Endothelial cell of umbilical vein (primary cell): ENCODE data around the gene OXSR1. TPM values are rescaled to one million over a fixed set of nuclear protein-coding genes. Genes with fewer than 3 reads are reported as not detected.

Source experiments
- BruUV-seq: library from RNA; stranded (reverse); fragments of 400-500 nt; replicated peaks from 2 replicates; lab custom pipeline; 2021; lab: Mats Ljungman, UMichigan
- CTCF ChIA-PET: fragments of 300-600, 350-600 bp; sonication (Branson Sonifier 250); formaldehyde crosslinking; loops from one replicate; lab custom pipeline; 2021; ENCODE audit warnings: antibody characterized with exemption, inconsistent platforms; lab: Charles Lee
- POLR2A ChIA-PET: fragments of 300-600, 350-600 bp; sonication (Branson Sonifier 250); formaldehyde crosslinking; loops from one replicate; lab custom pipeline; 2021; ENCODE audit warnings: antibody characterized with exemption, inconsistent platforms; lab: Charles Lee
- DNase-seq: peaks from one replicate; pipeline ENCODE4 v3.0.0-alpha.2; 2011; ENCODE audit warnings: low read depth, low spot score
- FAIRE-seq: peaks from 2 replicates; lab custom pipeline; 2011; peaks lifted over from hg19 to GRCh38; lab: Jason Lieb, UNC
- H2AFZ ChIP-seq: 2 replicates; pipeline ENCODE4 v1.6.0; 2012; ENCODE audit warnings: low read depth, low read length, control low read depth, inconsistent platforms
- H3K27ac ChIP-seq: 2 replicates; pipeline ENCODE4 v1.5.1; 2011; ENCODE audit warnings: low read depth, mild to moderate bottlenecking, control low read depth, low read length, moderate library complexity; ENCODE audit not compliant: insufficient read depth
- H3K27me3 ChIP-seq, 2 experiments: 2 replicates each; pipeline versions ENCODE4 v1.6.0 to v1.6.1; 2011; ENCODE audit warnings: low read length in 2 of 2, mixed read lengths in 1 of 2; ENCODE audit not compliant: control insufficient read depth in 2 of 2, insufficient read depth in 2 of 2
- H3K36me3 ChIP-seq, 2 experiments: 2 replicates in 1 of 2; 3 replicates in 1 of 2; pipeline ENCODE4 v1.5.1; 2011; ENCODE audit warnings: low read length in 2 of 2, mild to moderate bottlenecking in 1 of 2, moderate library complexity in 1 of 2; ENCODE audit not compliant: control insufficient read depth in 2 of 2, insufficient read depth in 2 of 2; ENCODE audit errors: extremely low read depth in 1 of 2
- H3K4me1 ChIP-seq: 3 replicates; pipeline ENCODE4 v1.5.1; 2011; ENCODE audit warnings: mild to moderate bottlenecking, low read length; ENCODE audit not compliant: control insufficient read depth, insufficient read depth; ENCODE audit errors: extremely low read depth
- H3K4me2 ChIP-seq: 2 replicates; pipeline ENCODE4 v1.6.1; 2011; ENCODE audit warnings: low read length, control low read depth, mixed read lengths; ENCODE audit not compliant: insufficient read depth
- H3K4me3 ChIP-seq, 3 experiments: fragments of 200-600 bp in 1 of 3; sonication (generic), shearing (Covaris generic) in 1 of 3; replicated peaks in 1 of 3; 2 replicates each; pipeline ENCODE4 v1.5.1; 2011 to 2016; ENCODE audit warnings: control low read depth in 3 of 3, low read length in 3 of 3, mild to moderate bottlenecking in 2 of 3, inconsistent platforms in 1 of 3, low read depth in 1 of 3, moderate library complexity in 1 of 3; ENCODE audit not compliant: insufficient read depth in 1 of 3
- H3K79me2 ChIP-seq: 2 replicates; pipeline ENCODE4 v1.6.0; 2012; ENCODE audit warnings: low read length, inconsistent platforms; ENCODE audit not compliant: control insufficient read depth, insufficient read depth
- H3K9ac ChIP-seq: replicated peaks from 2 replicates; pipeline ENCODE3; 2011; ENCODE audit warnings: low read length, control low read depth; ENCODE audit not compliant: insufficient read depth; ENCODE audit errors: extremely low read depth
- H3K9me1 ChIP-seq: replicated peaks from 3 replicates; pipeline ENCODE4 v1.6.0; 2011; ENCODE audit warnings: mild to moderate bottlenecking, low read length; ENCODE audit not compliant: control insufficient read depth, insufficient read depth; ENCODE audit errors: extremely low read depth
- H3K9me3 ChIP-seq: replicated peaks from 2 replicates; pipeline ENCODE4 v1.5.1; 2012; ENCODE audit warnings: low read length, inconsistent platforms; ENCODE audit not compliant: control insufficient read depth, insufficient read depth
- H4K20me1 ChIP-seq: replicated peaks from 2 replicates; pipeline ENCODE3; 2011; ENCODE audit warnings: mild to moderate bottlenecking, low read length; ENCODE audit not compliant: control insufficient read depth, insufficient read depth; ENCODE audit errors: extremely low read depth
- CTCF ChIP-seq, 2 donors: IDR thresholded peaks; 1 replicate in 1 of 2; 2 replicates in 1 of 2; pipeline ENCODE4 v1.5.1; 2011; ENCODE audit warnings: low read length in 2 of 2, mild to moderate bottlenecking in 2 of 2, moderate library complexity in 2 of 2, control low read depth in 1 of 2, inconsistent platforms in 1 of 2, low read depth in 1 of 2; ENCODE audit not compliant: insufficient read depth in 1 of 2; ENCODE audit errors: extremely low read depth in 1 of 2
- EZH2 ChIP-seq: IDR thresholded peaks from 2 replicates; pipeline ENCODE4 v1.6.1; 2012; ENCODE audit warnings: borderline replicate concordance, low read depth, mild to moderate bottlenecking, moderate library complexity, low read length, inconsistent platforms; ENCODE audit not compliant: severe bottlenecking
- FOS ChIP-seq: IDR thresholded peaks from 2 replicates; pipeline ENCODE4 v1.6.1; 2011; ENCODE audit warnings: mild to moderate bottlenecking, low read length, moderate library complexity, borderline replicate concordance; ENCODE audit not compliant: insufficient read depth
- GATA2 ChIP-seq: IDR thresholded peaks from 2 replicates; pipeline ENCODE4 v1.7.0; 2011; ENCODE audit warnings: low read depth, mild to moderate bottlenecking, moderate library complexity, mixed read lengths, low read length; ENCODE audit not compliant: insufficient read length, insufficient read depth
- JUN ChIP-seq: IDR thresholded peaks from 2 replicates; pipeline ENCODE4 v1.6.1; 2011; ENCODE audit warnings: borderline replicate concordance, low read depth; ENCODE audit not compliant: insufficient read length, insufficient read depth
- MYC ChIP-seq: IDR thresholded peaks from one replicate; pipeline ENCODE4 v1.6.1; 2011; ENCODE audit warnings: mild to moderate bottlenecking, low read depth, low read length
- POLR2A ChIP-seq: IDR thresholded peaks from 2 replicates; pipeline ENCODE4 v1.6.1; 2012; ENCODE audit warnings: low read depth, mild to moderate bottlenecking, control low read depth, low read length
- POLR2AphosphoS5 ChIP-seq: IDR thresholded peaks from 2 replicates; pipeline ENCODE4 v1.6.1; 2012; ENCODE audit warnings: low read depth, mild to moderate bottlenecking, control low read depth, low read length, moderate library complexity; ENCODE audit not compliant: insufficient read depth
- dilution Hi-C: fragments of 300-500 bp; cut with MboI; formaldehyde crosslinking; loops from one replicate; pipeline ENCODE4 v1.15.0; 2019; ENCODE audit warnings: low sequenced_read_pairs; ENCODE audit not compliant: extremely low pct_ligation_motif_present
- intact Hi-C: fragments of 100-400 bp; cut with micrococcal nuclease; formaldehyde crosslinking; loops from one replicate; pipeline ENCODE4 v1.10.0; 2022
- polyA plus RNA-seq, 4 experiments: library from polyadenylated mRNA; depleted of rRNA in 3 of 4; stranded (reverse) in 3 of 4; unstranded in 1 of 4; fragments of >200 nt; gene quantifications; 2 replicates each; pipeline versions ENCODE4 v1.2.1 to v1.2.3, GENCODE V29; 2011 to 2012; ENCODE audit warnings: missing spikeins in 1 of 4
- total RNA-seq: library from RNA; stranded (reverse); gene quantifications from 2 replicates; pipeline ENCODE4 v1.2.3, GENCODE V29; 2021
- TF ChIP-seq, protein P1 (sequence below): IDR thresholded peaks from 2 replicates; pipeline ENCODE4 v1.6.1; 2011; ENCODE audit not compliant: insufficient read depth, insufficient read length

The OXSR1 gene
- total and polyA plus RNA-seq, 2 donors (not counting 3 experiments of a cell fraction or from before 2014, with no cell fraction given) = 15.1 to 32.9 TPM

DNA sequence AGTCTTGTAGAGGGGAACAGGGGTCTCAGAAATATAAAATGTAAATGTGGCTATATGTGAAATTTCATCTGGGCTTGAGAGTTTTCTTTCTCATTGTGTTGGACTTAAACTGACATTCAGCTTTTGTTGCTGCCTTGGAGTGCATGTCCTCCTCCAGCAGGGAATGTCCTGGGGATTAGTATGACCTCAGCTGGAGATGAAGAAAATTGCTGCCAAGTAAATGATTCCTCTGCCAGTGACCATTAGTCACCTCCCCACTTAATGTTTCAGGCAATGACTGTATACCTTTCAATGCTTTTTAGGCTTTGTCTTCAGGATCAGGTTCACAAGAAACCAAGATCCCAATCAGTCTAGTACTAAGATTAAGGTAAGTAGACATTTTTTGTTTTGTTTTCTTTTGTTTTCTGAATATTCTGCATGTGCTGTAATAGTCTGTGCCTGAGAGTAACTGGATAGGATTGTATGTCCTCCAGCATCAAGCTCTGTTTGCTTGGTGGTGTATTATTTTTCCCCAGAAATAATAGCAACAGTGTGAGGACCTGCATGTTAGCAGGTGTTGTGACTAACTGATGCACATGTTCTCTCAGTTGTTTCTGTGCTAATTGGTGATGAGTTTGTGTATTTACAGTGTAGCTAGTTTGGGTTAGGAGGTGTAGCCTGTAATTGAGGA, 82.2 kb downstream of the OXSR1 start:
- dilution Hi-C loops = no loop called here
- CTCF ChIA-PET = interaction anchor here (0.8 to 1.8 kb wide), 15 partner anchors 9 to 273 kb away, joined by 3 to 14 read pairs (median 5); partner anchors contain the start of genes ACAA1 and OXSR1
- H3K9ac ChIP-seq = no peak overlapping the region

More for the DNA sequence above, 82.2 kb downstream of the OXSR1 start:
- no peaks in the 10 kb centered on the region for H3K79me2 ChIP-seq
- peak; percentile 74 for DNase-seq
- H2AFZ ChIP-seq = no peak overlapping the region
- BruUV-seq = no TSS peak
- intact Hi-C loops = loop anchor here (2.0 kb wide), 1 partner anchor 111 kb away; the partner anchor contains the start of gene ACAA1
- FAIRE-seq = peak; percentile 69
- no peak for TF ChIP-seq POLR2A
- TF ChIP-seq, protein P1, sequence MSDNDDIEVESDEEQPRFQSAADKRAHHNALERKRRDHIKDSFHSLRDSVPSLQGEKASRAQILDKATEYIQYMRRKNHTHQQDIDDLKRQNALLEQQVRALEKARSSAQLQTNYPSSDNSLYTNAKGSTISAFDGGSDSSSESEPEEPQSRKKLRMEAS = no peak
- TF ChIP-seq FOS = peak; percentile 52
- TF ChIP-seq CTCF (IDR thresholded peaks at IDR 0.05; ENCODE audit: extremely low read depth in 1 of 2, insufficient read depth in 1 of 2, low read depth in 1 of 2, low read length in 2 of 2) = peak in 1 of 2 donors; percentile 13
- no peak for TF ChIP-seq EZH2
- TF ChIP-seq MYC = no peak
- TF ChIP-seq GATA2 = no peak
- TF ChIP-seq JUN = peak; percentile 51
- TF ChIP-seq POLR2AphosphoS5 = no peak
- no peaks in the 10 kb centered on the region for H3K27me3 ChIP-seq
- H4K20me1 ChIP-seq = no peaks in the 10 kb centered on the region
- H3K9me1 ChIP-seq = no peaks in the 10 kb centered on the region
- H3K4me2 ChIP-seq = no peak overlapping the region
- POLR2A ChIA-PET = interaction anchor here (1.1 kb wide), 1 partner anchor 83 kb away, joined by 3 read pairs; the partner anchor contains the start of gene OXSR1
- no peaks in the 10 kb centered on the region for H3K9me3 ChIP-seq
- no peak overlapping the region for H3K27ac ChIP-seq
- H3K36me3 ChIP-seq = peaks cover 7 to 17% of the 10 kb centered on the region in 2 experiments
- H3K4me1 ChIP-seq = no peaks in the 10 kb centered on the region
- no peak overlapping the region for H3K4me3 ChIP-seq
